Hematopoietic multipotent progenitor cell (in vitro differentiated cells): ENCODE data around the gene PACSIN1. TPM values are rescaled to one million over a fixed set of nuclear protein-coding genes. Genes with fewer than 3 reads are reported as not detected.
A peak's percentile ranks its signal among the peaks of the same experiment; 100 is the strongest.
"Not testable (repeated sequence)": the region's sequence is repeated elsewhere in the genome, so short reads cannot be mapped to it uniquely, and the experiment has no call there.

ENCODE experiments used
- DNase-seq, 3 donors: peaks; one replicate each; pipeline ENCODE4 v3.0.0-alpha.2; 2011 to 2015; ENCODE audit warnings: low read depth in 2 of 3, low spot score in 2 of 3
- total RNA-seq: library from RNA; depleted of rRNA; stranded (reverse); fragments of >200 nt; gene quantifications from one replicate; pipeline ENCODE4 v1.2.3, GENCODE V29; 2012

PACSIN1 gene
- total RNA-seq, 1 donor: 1.6 TPM

- DNase-seq: no peak
Measured at GRCh38 chr6:34457742-34458735, 7.8 kb upstream of the PACSIN1 start.

- peak; percentile 25 to 69 (median 49) for DNase-seq
Measured at GRCh38 chr6:34459899-34460593, 5.8 kb upstream of the PACSIN1 start.

- no peak for DNase-seq
Measured at GRCh38 chr6:34460796-34461507, 4.9 kb upstream of the PACSIN1 start.

- no peak for DNase-seq
Measured at GRCh38 chr6:34462010-34462409, 3.9 kb upstream of the PACSIN1 start.

GRCh38 chr6:34462551-34462971 is 3.3 kb upstream of the PACSIN1 start:
- DNase-seq: no peak

GRCh38 chr6:34463299-34463698 is 2.6 kb upstream of the PACSIN1 start:
- DNase-seq: no peak

GRCh38 chr6:34463849-34464248 is 2.0 kb upstream of the PACSIN1 start:
- no peak for DNase-seq

- DNase-seq: no peak
Measured at GRCh38 chr6:34466242-34467185, 638 bp downstream of the PACSIN1 start.

- no peak for DNase-seq
Measured at GRCh38 chr6:34468378-34468892, 2.6 kb downstream of the PACSIN1 start.

GRCh38 chr6:34469499-34469898 is 3.6 kb downstream of the PACSIN1 start:
- DNase-seq: no peak

GRCh38 chr6:34472425-34472824 is 6.5 kb downstream of the PACSIN1 start:
- no peak for DNase-seq

GRCh38 chr6:34473967-34474366 is 8.1 kb downstream of the PACSIN1 start:
- DNase-seq: no peak

GRCh38 chr6:34474754-34475153 is 8.9 kb downstream of the PACSIN1 start:
- DNase-seq: no peak

- no peak for DNase-seq
Measured at GRCh38 chr6:34475238-34475682, 9.4 kb downstream of the PACSIN1 start.

GRCh38 chr6:34475767-34476328 is 10.0 kb downstream of the PACSIN1 start:
- no peak for DNase-seq

- no peak for DNase-seq
Measured at GRCh38 chr6:34476447-34476846, 10.6 kb downstream of the PACSIN1 start.

- no peak for DNase-seq
Measured at GRCh38 chr6:34476921-34477320, 11.0 kb downstream of the PACSIN1 start.

GRCh38 chr6:34478796-34479195 is 12.9 kb downstream of the PACSIN1 start:
- DNase-seq: no peak

- DNase-seq: not testable (repeated sequence)
Measured at GRCh38 chr6:34483781-34484180, 17.9 kb downstream of the PACSIN1 start.
